ENCODE results near the gene SERPINB10. TPM values are rescaled to one million over a fixed set of nuclear protein-coding genes. Genes with fewer than 3 reads are reported as not detected.

SERPINB10 gene
- total RNA-seq, 1 experiment from 2014 or later, result not detected

GRCh38 chr18:63936932-63937393 is 29.2 kb downstream of the SERPINB10 start:
- no peak overlapping the region for H3K9ac ChIP-seq (ENCODE audit: low read length)
- H3K79me2 ChIP-seq (ENCODE audit: insufficient read depth, low read length), result no peaks in the 10 kb centered on the region
- DNase-seq (ENCODE audit: low read depth, low spot score), result no peak
- BruUV-seq (replicated peaks), result no TSS peak
- no peaks in the 10 kb centered on the region for H4K20me1 ChIP-seq (ENCODE audit: insufficient read depth)
- TF ChIP-seq JUND (IDR thresholded peaks at IDR 0.05), result no peak
- TF ChIP-seq SIN3A (IDR thresholded peaks at IDR 0.05; ENCODE audit: low read depth), result no peak
- no peak for TF ChIP-seq EZH2phosphoT487 (IDR thresholded peaks at IDR 0.05; ENCODE audit: borderline replicate concordance)
- TF ChIP-seq EGR1 (IDR thresholded peaks at IDR 0.05; ENCODE audit: low read depth), result no peak
- TF ChIP-seq SP1 (IDR thresholded peaks at IDR 0.05; ENCODE audit: low read depth), result no peak
- no peak for TF ChIP-seq MAX (IDR thresholded peaks at IDR 0.05)
- no peak for TF ChIP-seq POLR2AphosphoS5 (IDR thresholded peaks at IDR 0.05; ENCODE audit: low read depth, low read length)
- TF ChIP-seq REST (IDR thresholded peaks at IDR 0.05; ENCODE audit: low read depth), result no peak
- no peak for TF ChIP-seq FOSL1 (IDR thresholded peaks at IDR 0.05; ENCODE audit: low read depth)
- H3K27me3 ChIP-seq (ENCODE audit: insufficient read depth, low read length), result no peaks in the 10 kb centered on the region
- no peak overlapping the region for H3K4me3 ChIP-seq (replicated peaks in 1 of 2; ENCODE audit: low read depth in 1 of 2, low read length in 2 of 2)
- no peaks in the 10 kb centered on the region for H3K9me2 ChIP-seq (ENCODE audit: insufficient read depth)
- RAD21 ChIA-PET (ENCODE audit: low non-redundant PET in 1 of 2, low total read pairs in 2 of 2, uncharacterized antibody in 2 of 2, unreplicated experiment in 2 of 2), result interaction anchor here in 1 of 2 experiments (0.9 kb wide), 1 partner anchor 330 kb away, joined by 3 read pairs; no protein-coding TSS in a partner anchor
- H2AFZ ChIP-seq (ENCODE audit: low read depth, low read length, poor library complexity, severe bottlenecking), result no peak overlapping the region
- H3K4me2 ChIP-seq (ENCODE audit: low read length), result no peak overlapping the region
- no peak for ATAC-seq
- POLR2A ChIA-PET, result no interaction called here
- CTCF ChIA-PET, result interaction anchor here (1.2 to 1.8 kb wide), 7 partner anchors 14 to 57 kb away, joined by 3 to 5 read pairs (median 4); partner anchors contain the start of gene SERPINB2
- H3K27ac ChIP-seq (ENCODE audit: low read depth, low read length), result no peak overlapping the region
- H3K36me3 ChIP-seq (ENCODE audit: control insufficient read depth in 1 of 2, insufficient read depth in 2 of 2, low read length in 2 of 2), result no peaks in the 10 kb centered on the region
- H3K9me3 ChIP-seq (ENCODE audit: control insufficient read depth in 1 of 2, insufficient read depth in 1 of 2, low read depth in 1 of 2, low read length in 2 of 2), result no peaks in the 10 kb centered on the region
- intact Hi-C loops (cut with micrococcal nuclease), result loop anchor here (1.0 to 2.0 kb wide), 3 partner anchors 87 to 426 kb away; no protein-coding TSS in a partner anchor
- peaks cover 0 to 10% of the 10 kb centered on the region in 2 experiments; a peak in 1 of 4 replicates for H3K4me1 ChIP-seq (ENCODE audit: control insufficient read depth in 1 of 2, insufficient read depth in 2 of 2, low read length in 2 of 2)
